GM19238 (cell line): Measurements from ENCODE around the gene SIGLEC14.

Source experiments
- DNase-seq: peaks from one replicate; pipeline ENCODE4 v3.0.0; 2011; ENCODE audit warnings: low spot score; ENCODE audit not compliant: insufficient read length

Gene SIGLEC14

GRCh38 chr19:51621178-51621577 lies 25.4 kb downstream of the SIGLEC14 start:
- DNase-seq, result peak; percentile 44

DNA sequence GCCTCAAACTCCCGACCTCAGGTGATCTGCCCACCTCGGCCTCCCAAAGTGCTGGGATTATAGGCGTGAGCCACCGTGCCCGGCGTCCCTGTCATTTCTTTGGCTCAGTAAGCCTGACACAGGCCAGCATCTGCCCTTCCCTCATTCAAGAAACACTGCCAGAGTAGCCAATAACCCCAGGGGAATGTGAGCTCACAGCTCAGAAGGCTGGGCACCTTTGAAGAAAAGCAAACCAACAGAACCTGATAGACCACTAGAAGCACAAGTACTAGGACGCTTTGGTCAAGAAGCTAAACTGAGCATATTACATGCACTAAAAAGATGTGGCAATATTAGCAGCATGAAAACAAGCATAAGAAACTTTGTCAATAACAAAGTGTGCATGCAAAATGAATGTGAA lies 30.6 kb downstream of the SIGLEC14 start:
- DNase-seq, result no peak

DNA sequence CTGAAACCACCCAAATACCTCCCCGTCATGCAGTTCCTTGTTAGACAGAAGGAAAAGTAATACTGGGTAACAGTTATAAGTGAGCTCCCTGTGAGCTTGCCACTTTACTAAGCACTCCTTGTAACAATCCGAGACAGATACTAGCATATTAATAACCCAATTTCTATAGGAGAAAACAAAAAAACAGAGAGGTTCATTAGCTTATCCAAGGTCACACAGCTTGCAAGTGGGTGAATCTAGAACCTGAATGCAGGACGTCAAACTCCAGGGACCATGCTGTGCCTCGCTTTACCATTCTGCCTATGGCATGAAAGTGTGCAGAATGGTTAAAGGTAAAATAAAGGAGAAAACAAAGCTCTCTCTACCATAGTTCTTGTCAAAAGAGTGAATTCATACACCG lies 31.8 kb downstream of the SIGLEC14 start:
- DNase-seq, result no peak

GRCh38 chr19:51610576-51610975 lies 36.0 kb downstream of the SIGLEC14 start:
- DNase-seq, result no peak

DNA sequence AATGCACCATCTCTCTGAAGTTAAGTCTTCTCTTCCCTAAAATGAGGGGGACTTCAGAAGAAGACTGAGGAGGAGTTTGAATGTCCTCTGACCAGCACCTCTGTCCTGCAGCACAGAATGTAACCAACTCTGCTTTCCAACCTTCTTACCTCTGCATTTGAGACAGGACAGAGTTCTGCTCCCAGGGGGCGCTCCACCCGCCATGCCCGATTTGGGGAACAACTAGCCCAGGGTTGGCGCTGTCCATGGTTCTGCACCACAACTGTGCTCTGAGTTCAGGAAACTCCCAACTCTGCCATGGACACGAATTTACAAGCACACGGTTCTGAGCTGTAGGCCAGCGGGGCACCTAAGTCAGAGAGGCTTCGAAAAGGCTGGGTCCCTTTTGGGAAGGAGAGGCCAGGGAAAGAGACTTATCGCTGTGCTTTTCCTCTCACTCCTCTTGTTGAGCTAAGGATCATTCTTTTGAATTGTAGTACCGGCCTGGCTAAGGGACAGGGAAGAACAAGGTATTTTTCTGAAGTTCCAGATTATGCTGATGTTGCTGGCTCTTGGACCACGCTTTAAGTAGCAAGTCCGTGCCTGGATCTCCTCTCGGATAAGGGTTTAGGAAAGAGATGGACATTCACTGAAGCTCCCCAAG lies 38.6 kb downstream of the SIGLEC14 start:
- no peak for DNase-seq

DNA sequence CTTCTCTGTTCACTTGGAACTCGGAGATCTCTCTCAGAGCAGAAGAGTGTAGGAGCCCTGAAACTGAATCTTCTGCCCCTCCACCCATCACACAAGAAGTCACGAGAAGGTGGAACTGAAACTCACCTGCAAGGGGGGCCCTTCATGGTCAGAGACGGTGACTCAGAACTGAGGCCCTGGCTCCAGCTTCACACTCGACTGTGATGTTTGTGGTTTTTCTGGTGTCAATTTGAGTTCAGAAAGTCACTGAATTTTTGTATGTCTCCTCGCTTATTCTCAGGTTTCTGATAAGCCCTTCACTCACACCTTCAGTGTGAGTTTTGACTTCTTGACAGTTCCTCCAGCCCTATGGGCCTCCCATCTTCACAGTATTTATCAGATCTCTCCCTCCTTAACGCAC lies 39.5 kb downstream of the SIGLEC14 start:
- peak; percentile 89 for DNase-seq

DNA sequence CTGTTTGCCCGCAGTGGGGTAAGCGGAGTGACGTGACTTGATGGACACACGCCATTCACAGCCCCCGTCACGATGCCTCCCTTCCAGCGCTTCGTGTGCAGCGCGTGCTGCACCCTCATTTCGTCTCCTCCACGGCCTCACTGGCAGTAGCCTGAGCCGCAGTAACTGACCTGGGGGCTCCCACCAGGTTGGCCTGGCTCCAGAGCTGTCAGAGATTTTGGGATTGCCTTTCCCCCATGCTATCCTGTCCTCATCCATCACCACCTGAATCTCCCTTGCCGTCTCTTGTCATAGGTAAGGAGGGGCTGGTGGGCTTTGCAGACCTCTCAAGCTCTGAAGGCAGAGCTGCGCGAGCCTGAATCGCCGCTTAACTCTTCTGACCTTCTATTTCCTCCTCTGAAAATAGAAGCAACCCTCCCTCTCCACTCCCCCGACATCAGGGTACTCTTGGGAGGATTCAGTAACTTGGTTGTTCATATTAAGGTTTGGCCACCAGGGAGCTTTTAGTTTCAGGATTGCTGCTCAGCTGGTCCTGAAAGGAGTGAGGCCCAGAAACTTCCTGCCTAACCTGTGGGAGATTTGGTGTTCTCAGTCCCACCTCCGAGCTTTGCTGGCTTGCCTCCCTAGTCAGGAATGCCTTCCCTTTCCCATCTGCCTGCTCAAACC lies 44.3 kb downstream of the SIGLEC14 start:
- DNase-seq, result peak; percentile 41

- no peak for DNase-seq
Observed at GRCh38 chr19:51600940-51601580, 45.6 kb downstream of the SIGLEC14 start.

DNA sequence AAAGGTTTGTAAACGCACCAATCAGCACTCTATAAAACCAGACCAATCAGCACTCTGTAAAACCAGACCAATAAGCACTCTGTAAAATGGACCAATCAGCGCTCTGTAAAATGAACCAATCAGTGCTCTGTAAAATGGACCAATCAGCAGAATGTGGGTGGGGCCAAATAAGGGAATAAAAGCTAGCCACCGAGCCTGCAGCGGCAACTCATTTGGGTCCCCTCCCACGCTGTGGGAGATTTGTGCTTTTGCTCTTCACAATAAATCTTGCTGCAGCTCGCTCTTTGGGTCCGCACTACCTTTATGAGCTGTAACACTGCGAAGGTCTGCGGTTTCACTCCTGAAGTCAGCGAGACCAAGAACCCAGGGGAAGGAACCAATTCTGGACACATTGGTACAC lies 47.5 kb downstream of the SIGLEC14 start:
- no peak for DNase-seq

GRCh38 chr19:51598159-51598915 lies 48.3 kb downstream of the SIGLEC14 start:
- DNase-seq, result no peak

DNA sequence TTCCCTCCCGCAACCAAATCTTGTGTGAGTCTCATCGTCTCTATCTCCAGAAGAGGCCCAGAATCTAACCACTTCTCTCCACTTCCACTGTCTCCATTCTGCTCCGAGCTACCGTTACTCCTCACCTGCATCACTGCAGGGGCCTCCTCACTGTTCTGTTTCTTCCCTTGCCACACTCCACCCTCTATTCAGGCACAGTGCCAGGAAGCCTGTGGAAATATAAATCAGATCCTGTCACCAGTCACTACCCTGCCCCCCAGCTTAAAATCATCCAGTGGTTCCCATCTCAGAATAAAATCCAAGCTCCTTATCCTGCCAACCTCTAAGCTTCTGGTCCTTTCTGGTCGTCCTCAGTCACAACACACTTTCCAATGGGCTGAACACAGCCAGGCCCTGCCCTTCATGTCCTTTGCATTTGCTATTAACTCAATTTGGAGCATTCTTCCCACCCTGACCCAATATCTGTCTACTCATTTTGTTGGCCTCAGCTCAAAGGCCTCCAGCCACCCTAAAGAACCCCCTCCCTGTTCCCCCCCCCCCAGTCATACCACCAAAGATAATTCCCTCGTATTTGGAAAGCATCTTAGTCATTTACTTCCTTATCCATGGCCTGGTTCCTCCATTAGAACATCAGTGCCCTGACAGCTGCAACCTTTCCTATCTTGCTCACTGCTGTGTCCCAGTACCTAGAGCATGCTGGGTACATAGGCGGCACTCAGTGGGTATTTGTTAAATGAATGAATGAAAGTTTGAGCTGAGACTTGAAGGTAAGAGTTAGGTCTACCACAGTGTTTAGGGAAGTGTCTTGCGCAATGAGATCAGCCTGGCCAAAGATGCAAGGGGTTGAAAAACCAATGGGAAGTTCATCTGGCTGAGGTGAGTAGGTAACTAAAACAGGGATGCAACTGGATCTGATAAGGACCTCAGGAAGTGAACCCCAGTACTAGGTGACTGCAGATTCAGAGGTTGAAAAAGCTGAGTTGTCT lies 51.1 kb downstream of the SIGLEC14 start:
- no peak for DNase-seq

DNA sequence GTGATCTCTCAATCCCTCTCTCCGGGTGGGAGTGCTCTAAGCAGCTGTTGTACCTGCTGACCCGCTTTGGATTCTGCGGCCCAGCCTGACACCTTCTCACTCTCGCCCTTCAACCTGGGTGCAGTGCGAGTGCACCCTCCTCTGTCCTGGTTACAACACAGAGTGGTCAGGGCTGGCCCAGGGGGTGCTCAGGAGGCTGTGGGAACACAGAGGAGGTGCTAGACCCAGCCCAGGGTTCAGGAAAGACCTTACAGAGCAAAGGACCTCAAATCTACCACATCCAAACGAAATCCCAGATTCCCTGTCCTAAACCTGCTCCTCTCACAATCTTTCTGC lies 51.9 kb downstream of the SIGLEC14 start:
- DNase-seq, result no peak

GRCh38 chr19:51593969-51594773 lies 52.5 kb downstream of the SIGLEC14 start:
- DNase-seq, result peak; percentile 96

- no peak for DNase-seq
Observed at GRCh38 chr19:51593138-51593890, 53.3 kb downstream of the SIGLEC14 start.
